ENCODE data around the gene CD2. TPM values are rescaled to one million over a fixed set of nuclear protein-coding genes. Genes with fewer than 3 reads are reported as not detected.

The CD2 gene
- total and polyA plus RNA-seq, 11 donors = 0.33 to 9.7 (median 0.61) TPM; not detected in 3

GRCh38 chr1:116806245-116806644, 52.0 kb downstream of the CD2 start:
- Histone ChIP-seq H3K9me3 (peaks cover 0 to under 1% (median 0%) of the 10 kb centered on the region in 12 donors), H3K36me3 (no peaks in the 10 kb centered on the region), H3K27me3 (peaks cover 0 to 2% (median 0%) of the 10 kb centered on the region in 9 donors), H3K4me1 (peaks cover 0 to 6% (median 0%) of the 10 kb centered on the region in 12 donors), H3K27ac (peak overlapping the region in 1 of 12 donors; percentile 77), H3K4me3 (no peak overlapping the region)
- 60 to 82% (median 65%) methylated on average over 1 of the region's 1 CpG for WGBS, 4 donors
- no peak for DNase-seq
- ATAC-seq = no peak
- intact Hi-C loops (cut with DNase I) = loop anchor here in 1 of 10 donors (5.0 kb wide), 1 partner anchor 59 kb away; no protein-coding TSS in a partner anchor
- TF ChIP-seq POLR2A (IDR thresholded peaks at IDR 0.05) (no peak), CTCF (IDR thresholded peaks at IDR 0.05) (no peak)

GRCh38 chr1:116806671-116807070, 52.4 kb downstream of the CD2 start:
- TF ChIP-seq POLR2A (IDR thresholded peaks at IDR 0.05) (no peak), CTCF (IDR thresholded peaks at IDR 0.05) (no peak)
- WGBS, 4 donors = 87 to 96% (median 93%) methylated on average over 4 of the region's 4 CpGs
- Histone ChIP-seq H3K27me3 (peaks cover 0 to 2% (median 0%) of the 10 kb centered on the region in 9 donors), H3K4me3 (no peak overlapping the region), H3K27ac (peak overlapping the region in 1 of 12 donors; percentile 77), H3K36me3 (no peaks in the 10 kb centered on the region), H3K4me1 (peaks cover 0 to 6% (median 0%) of the 10 kb centered on the region in 12 donors), H3K9me3 (peaks cover 0 to 4% (median 0%) of the 10 kb centered on the region in 12 donors)
- intact Hi-C loops (cut with DNase I) = loop anchor here in 1 of 10 donors (5.0 kb wide), 1 partner anchor 59 kb away; no protein-coding TSS in a partner anchor
- ATAC-seq (no peak), DNase-seq (no peak)

GRCh38 chr1:116807394-116808199, 53.4 kb downstream of the CD2 start:
- intact Hi-C loops (cut with DNase I) = loop anchor here in 1 of 10 donors (5.0 kb wide), 1 partner anchor 60 kb away; no protein-coding TSS in a partner anchor
- no peak for ATAC-seq
- WGBS, 4 donors = 78 to 85% (median 84%) methylated on average over 16 of the region's 16 CpGs
- H3K4me1 ChIP-seq = peaks cover 0 to 6% (median 0%) of the 10 kb centered on the region in 12 donors
- peak overlapping the region in 1 of 12 donors; percentile 77 for H3K27ac ChIP-seq
- no peak for DNase-seq
- peaks cover 0 to 2% (median 0%) of the 10 kb centered on the region in 9 donors for H3K27me3 ChIP-seq
- no peak overlapping the region for H3K4me3 ChIP-seq
- TF ChIP-seq POLR2A (IDR thresholded peaks at IDR 0.05) (no peak), CTCF (IDR thresholded peaks at IDR 0.05) (no peak)
- no peaks in the 10 kb centered on the region for H3K36me3 ChIP-seq
- peaks cover 0 to 13% (median 0%) of the 10 kb centered on the region in 12 donors for H3K9me3 ChIP-seq

GRCh38 chr1:116808200-116808847, 54.1 kb downstream of the CD2 start:
- Histone ChIP-seq H3K4me1 (peaks cover 0 to 6% (median 0%) of the 10 kb centered on the region in 12 donors), H3K9me3 (peaks cover 0 to 16% (median 0%) of the 10 kb centered on the region in 12 donors), H3K27ac (peak overlapping the region in 2 of 12 donors; percentile 9 to 77), H3K36me3 (no peaks in the 10 kb centered on the region), H3K27me3 (peaks cover 0 to 2% (median 0%) of the 10 kb centered on the region in 9 donors), H3K4me3 (no peak overlapping the region)
- WGBS, 4 donors = 78 to 85% (median 84%) methylated on average over 8 of the region's 8 CpGs
- DNase-seq = no peak
- intact Hi-C loops (cut with DNase I) = loop anchor here in 1 of 10 donors (5.0 kb wide), 1 partner anchor 61 kb away; no protein-coding TSS in a partner anchor
- no peak for ATAC-seq
- TF ChIP-seq CTCF (IDR thresholded peaks at IDR 0.05) (no peak), POLR2A (IDR thresholded peaks at IDR 0.05) (no peak)
